Ishikawa (cell line): Measurements from ENCODE around the gene COG6.

Experiments
- RAD21 ChIP-seq: IDR thresholded peaks from 2 replicates; pipeline ENCODE4 v1.6.1; 2012; ENCODE audit warnings: low read depth
- REST ChIP-seq: IDR thresholded peaks from 2 replicates; pipeline ENCODE4 v1.6.1; 2012; ENCODE audit warnings: low read depth, mild to moderate bottlenecking
- TCF12 ChIP-seq: IDR thresholded peaks from 2 replicates; pipeline ENCODE4 v1.6.1; 2012; ENCODE audit warnings: low read depth
- TEAD4 ChIP-seq: IDR thresholded peaks from 2 replicates; pipeline ENCODE4 v1.6.1; 2012

GRCh38 chr13:39605677-39606320 is 49.7 kb upstream of the COG6 start:
- TF ChIP-seq TCF12 (no peak), REST (no peak), RAD21 (no peak), TEAD4 (no peak)
